HepG2 (cell line): ENCODE results near the gene HIRA. TPM values are rescaled to one million over a fixed set of nuclear protein-coding genes. Genes with fewer than 3 reads are reported as not detected.

Source experiments
- ATAD3A ChIP-seq: sonication (generic); formaldehyde crosslinking; IDR thresholded peaks from 2 replicates; pipeline ENCODE4 v1.4.0; 2020; ENCODE audit warnings: missing genetic modification reagents
- GATAD2A ChIP-seq: IDR thresholded peaks from 2 replicates; pipeline ENCODE4 v1.6.1; 2016
- HOXA3 ChIP-seq: sonication (generic); formaldehyde crosslinking; IDR thresholded peaks from 2 replicates; pipeline ENCODE4 v1.5.0; 2020; ENCODE audit warnings: missing genetic modification reagents
- IRF2 ChIP-seq: IDR thresholded peaks from 2 replicates; pipeline ENCODE4 v1.6.1; 2018; ENCODE audit warnings: missing genetic modification reagents, missing compliant biosample characterization
- KDM3A ChIP-seq: IDR thresholded peaks from 2 replicates; pipeline ENCODE4 v1.6.1; 2018; ENCODE audit warnings: low read depth, missing compliant biosample characterization
- KLF9 ChIP-seq: IDR thresholded peaks from 2 replicates; pipeline ENCODE4 v1.6.1; 2016; ENCODE audit warnings: low read depth
- KMT2A ChIP-seq: sonication (generic); formaldehyde crosslinking; IDR thresholded peaks from 2 replicates; pipeline ENCODE4 v1.4.0; 2020; ENCODE audit warnings: missing genetic modification reagents
- MAZ ChIP-seq, 2 experiments: sonication (generic) in 1 of 2; formaldehyde crosslinking in 1 of 2; IDR thresholded peaks; 2 replicates each; pipeline versions ENCODE4 v1.5.0 to v1.6.1; 2012 to 2020; ENCODE audit warnings: low read depth in 2 of 2, mild to moderate bottlenecking in 2 of 2, borderline replicate concordance in 1 of 2, improper control_type of control experiment in 1 of 2, low read length in 1 of 2, missing genetic modification reagents in 1 of 2, moderate library complexity in 1 of 2
- MTA1 ChIP-seq: sonication (generic); formaldehyde crosslinking; IDR thresholded peaks from 2 replicates; pipeline ENCODE4 v1.4.0; 2020; ENCODE audit warnings: missing genetic modification reagents, mild to moderate bottlenecking, borderline replicate concordance
- MTF2 ChIP-seq: sonication (generic); formaldehyde crosslinking; IDR thresholded peaks from 2 replicates; pipeline ENCODE4 v1.5.0; 2020; ENCODE audit warnings: missing genetic modification reagents, borderline replicate concordance
- NR2F1 ChIP-seq, 2 experiments: fragments of 450-650 bp in 1 of 2; formaldehyde crosslinking in 1 of 2; IDR thresholded peaks; 2 replicates each; pipeline versions ENCODE4 v1.5.0 to v1.6.1; 2016 to 2020; ENCODE audit warnings: mild to moderate bottlenecking in 1 of 2, missing compliant biosample characterization in 1 of 2, missing genetic modification reagents in 1 of 2, moderate library complexity in 1 of 2
- RXRA ChIP-seq: sonication (generic); formaldehyde crosslinking; IDR thresholded peaks from 2 replicates; pipeline ENCODE4 v1.5.1; 2020; ENCODE audit warnings: missing genetic modification reagents
- SETDB1 ChIP-seq: sonication (generic); formaldehyde crosslinking; IDR thresholded peaks from 2 replicates; pipeline ENCODE4 v1.5.1; 2020; ENCODE audit warnings: missing genetic modification reagents, mild to moderate bottlenecking, borderline replicate concordance
- SIX1 ChIP-seq: sonication (generic); formaldehyde crosslinking; IDR thresholded peaks from 2 replicates; pipeline ENCODE4 v1.4.0; 2020; ENCODE audit warnings: missing genetic modification reagents, borderline replicate concordance
- SIX4 ChIP-seq: sonication (generic); formaldehyde crosslinking; IDR thresholded peaks from 2 replicates; pipeline ENCODE4 v1.4.0; 2020; ENCODE audit warnings: missing genetic modification reagents
- SP2 ChIP-seq: sonication (generic); formaldehyde crosslinking; IDR thresholded peaks from 2 replicates; pipeline ENCODE4 v1.5.1; 2020; ENCODE audit warnings: mild to moderate bottlenecking, missing genetic modification reagents
- ZNF251 ChIP-seq: sonication (generic); formaldehyde crosslinking; IDR thresholded peaks from 2 replicates; pipeline ENCODE4 v1.9.0; 2021; ENCODE audit warnings: mild to moderate bottlenecking, missing genetic modification reagents
- ZNF331 ChIP-seq: sonication (generic); formaldehyde crosslinking; IDR thresholded peaks from 2 replicates; pipeline ENCODE4 v1.4.0; 2020; ENCODE audit warnings: missing genetic modification reagents
- ZNF607 ChIP-seq: sonication (generic); formaldehyde crosslinking; IDR thresholded peaks from 2 replicates; pipeline ENCODE4 v1.5.1; 2020; ENCODE audit warnings: missing genetic modification reagents, mild to moderate bottlenecking, borderline replicate concordance
- ZNF670 ChIP-seq: sonication (generic); formaldehyde crosslinking; IDR thresholded peaks from 2 replicates; pipeline ENCODE4 v1.8.0; 2022; ENCODE audit warnings: mild to moderate bottlenecking, missing genetic modification reagents, borderline replicate concordance
- ZNF678 ChIP-seq: sonication (generic); formaldehyde crosslinking; IDR thresholded peaks from 2 replicates; pipeline ENCODE4 v1.4.0; 2020; ENCODE audit warnings: mild to moderate bottlenecking, missing genetic modification reagents
- polyA plus RNA-seq, 8 experiments: library from polyadenylated mRNA; depleted of rRNA in 3 of 8; stranded (reverse) in 7 of 8; unstranded in 1 of 8; fragments of >200 nt; fragmentation: Illumina TruSeq in 4 of 8; extraction: Trizol in 4 of 8; gene quantifications; 2 replicates each; pipeline versions ENCODE4 v1.2.1 to v1.2.3, GENCODE V29; 2011 to 2016; ENCODE audit warnings: low read depth in 4 of 8, missing spikeins in 1 of 8, mixed read lengths in 1 of 8; ENCODE audit not compliant: insufficient read depth in 1 of 8
- total RNA-seq, 5 experiments: library from RNA; depleted of rRNA; stranded (reverse); fragments of >200 nt; fragmentation: Illumina TruSeq; extraction: Trizol; gene quantifications; 2 replicates each; pipeline ENCODE4 v1.2.3, GENCODE V29; 2016; ENCODE audit warnings: low read depth in 1 of 5
- TF ChIP-seq, protein P1 (sequence below): sonication (generic); formaldehyde crosslinking; conservative IDR thresholded peaks from 2 replicates; pipeline ENCODE4 v1.8.1; 2023; ENCODE audit warnings: missing genetic modification reagents
- TF ChIP-seq, protein P2 (sequence below): sonication (generic); formaldehyde crosslinking; IDR thresholded peaks from 2 replicates; pipeline ENCODE4 v1.8.1; 2023; ENCODE audit warnings: mild to moderate bottlenecking, missing genetic modification reagents
- TF ChIP-seq, protein P3 (sequence below): sonication (generic); formaldehyde crosslinking; IDR thresholded peaks from 2 replicates; pipeline ENCODE4 v1.4.0; 2020; ENCODE audit warnings: missing genetic modification reagents
- TF ChIP-seq, protein P4 (sequence below): sonication (generic); formaldehyde crosslinking; IDR thresholded peaks from 2 replicates; pipeline ENCODE4 v1.5.1; 2020; ENCODE audit warnings: mild to moderate bottlenecking, missing genetic modification reagents, borderline replicate concordance
- TF ChIP-seq, protein P5 (sequence below): IDR thresholded peaks from 2 replicates; pipeline ENCODE4 v1.6.1; 2016; ENCODE audit warnings: missing genetic modification reagents, missing compliant biosample characterization

HIRA gene
- total and polyA plus RNA-seq, 2 of the 13 experiments (the other 11 are each of a cell fraction or from before 2014, with no cell fraction given): 21.5 to 29.2 TPM

DNA sequence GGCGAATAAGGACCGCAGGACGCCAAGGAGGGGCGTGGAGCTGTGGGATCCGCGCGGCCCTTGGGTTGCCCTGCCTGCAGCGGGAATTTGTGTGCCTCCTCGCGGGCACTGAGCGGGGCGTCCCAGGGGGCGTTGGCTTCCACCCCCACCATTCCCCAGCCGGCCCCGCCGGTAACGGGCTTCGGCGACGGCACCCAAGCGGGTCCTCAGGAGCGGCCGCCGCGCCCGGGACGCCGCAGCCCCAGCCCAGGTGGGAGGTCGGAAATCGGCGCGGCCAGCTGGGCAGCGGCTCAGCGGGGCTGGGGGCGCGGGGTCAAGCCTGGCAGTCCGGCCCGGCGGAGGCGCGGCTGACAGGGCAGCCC lies 140.3 kb downstream of the HIRA start (continued):
- TF ChIP-seq, protein P1, sequence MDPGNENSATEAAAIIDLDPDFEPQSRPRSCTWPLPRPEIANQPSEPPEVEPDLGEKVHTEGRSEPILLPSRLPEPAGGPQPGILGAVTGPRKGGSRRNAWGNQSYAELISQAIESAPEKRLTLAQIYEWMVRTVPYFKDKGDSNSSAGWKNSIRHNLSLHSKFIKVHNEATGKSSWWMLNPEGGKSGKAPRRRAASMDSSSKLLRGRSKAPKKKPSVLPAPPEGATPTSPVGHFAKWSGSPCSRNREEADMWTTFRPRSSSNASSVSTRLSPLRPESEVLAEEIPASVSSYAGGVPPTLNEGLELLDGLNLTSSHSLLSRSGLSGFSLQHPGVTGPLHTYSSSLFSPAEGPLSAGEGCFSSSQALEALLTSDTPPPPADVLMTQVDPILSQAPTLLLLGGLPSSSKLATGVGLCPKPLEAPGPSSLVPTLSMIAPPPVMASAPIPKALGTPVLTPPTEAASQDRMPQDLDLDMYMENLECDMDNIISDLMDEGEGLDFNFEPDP: no peak
- TF ChIP-seq ZNF678 (CRISPR knock-in tag) (0 out of 2 replicates have a peak, but pooled peaks have one; percentile 31), ZNF670 (CRISPR knock-in tag) (0 out of 2 replicates have a peak, but pooled peaks have one; percentile 39), SIX1 (CRISPR knock-in tag) (no peak), IRF2 (CRISPR knock-in tag) (0 out of 2 replicates have a peak, but pooled peaks have one; percentile 7), SETDB1 (CRISPR knock-in tag) (no peak), SP2 (no peak), KMT2A (CRISPR knock-in tag) (peak; percentile 42; the same call in 1 of the 2 replicates), ZNF607 (CRISPR knock-in tag) (no peak), KLF9 (CRISPR knock-in tag) (no peak), NR2F1 (CRISPR knock-in tag; IDR thresholded peaks at IDR 0.05) (no peak), ZNF251 (no peak), MTF2 (CRISPR knock-in tag) (no peak), MTA1 (CRISPR knock-in tag) (peak; percentile 43; the same call in 1 of the 2 replicates), SIX4 (CRISPR knock-in tag) (no peak), ZNF331 (no peak), KDM3A (CRISPR knock-in tag) (no peak), HOXA3 (no peak), ATAD3A (CRISPR knock-in tag) (no peak), GATAD2A (CRISPR knock-in tag) (no peak), RXRA (CRISPR knock-in tag) (no peak), MAZ (IDR thresholded peaks at IDR 0.05; ENCODE audit: borderline replicate concordance, low read depth, low read length) (no peak), MAZ (CRISPR knock-in tag; IDR thresholded peaks at IDR 0.05; ENCODE audit: low read depth) (no peak)
- TF ChIP-seq, protein P2, sequence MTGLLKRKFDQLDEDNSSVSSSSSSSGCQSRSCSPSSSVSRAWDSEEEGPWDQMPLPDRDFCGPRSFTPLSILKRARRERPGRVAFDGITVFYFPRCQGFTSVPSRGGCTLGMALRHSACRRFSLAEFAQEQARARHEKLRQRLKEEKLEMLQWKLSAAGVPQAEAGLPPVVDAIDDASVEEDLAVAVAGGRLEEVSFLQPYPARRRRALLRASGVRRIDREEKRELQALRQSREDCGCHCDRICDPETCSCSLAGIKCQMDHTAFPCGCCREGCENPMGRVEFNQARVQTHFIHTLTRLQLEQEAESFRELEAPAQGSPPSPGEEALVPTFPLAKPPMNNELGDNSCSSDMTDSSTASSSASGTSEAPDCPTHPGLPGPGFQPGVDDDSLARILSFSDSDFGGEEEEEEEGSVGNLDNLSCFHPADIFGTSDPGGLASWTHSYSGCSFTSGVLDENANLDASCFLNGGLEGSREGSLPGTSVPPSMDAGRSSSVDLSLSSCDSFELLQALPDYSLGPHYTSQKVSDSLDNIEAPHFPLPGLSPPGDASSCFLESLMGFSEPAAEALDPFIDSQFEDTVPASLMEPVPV (CRISPR knock-in tag): no peak
- TF ChIP-seq, protein P3, sequence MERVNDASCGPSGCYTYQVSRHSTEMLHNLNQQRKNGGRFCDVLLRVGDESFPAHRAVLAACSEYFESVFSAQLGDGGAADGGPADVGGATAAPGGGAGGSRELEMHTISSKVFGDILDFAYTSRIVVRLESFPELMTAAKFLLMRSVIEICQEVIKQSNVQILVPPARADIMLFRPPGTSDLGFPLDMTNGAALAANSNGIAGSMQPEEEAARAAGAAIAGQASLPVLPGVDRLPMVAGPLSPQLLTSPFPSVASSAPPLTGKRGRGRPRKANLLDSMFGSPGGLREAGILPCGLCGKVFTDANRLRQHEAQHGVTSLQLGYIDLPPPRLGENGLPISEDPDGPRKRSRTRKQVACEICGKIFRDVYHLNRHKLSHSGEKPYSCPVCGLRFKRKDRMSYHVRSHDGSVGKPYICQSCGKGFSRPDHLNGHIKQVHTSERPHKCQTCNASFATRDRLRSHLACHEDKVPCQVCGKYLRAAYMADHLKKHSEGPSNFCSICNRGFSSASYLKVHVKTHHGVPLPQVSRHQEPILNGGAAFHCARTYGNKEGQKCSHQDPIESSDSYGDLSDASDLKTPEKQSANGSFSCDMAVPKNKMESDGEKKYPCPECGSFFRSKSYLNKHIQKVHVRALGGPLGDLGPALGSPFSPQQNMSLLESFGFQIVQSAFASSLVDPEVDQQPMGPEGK: 0 out of 2 replicates have a peak, but pooled peaks have one; percentile 1
- TF ChIP-seq, protein P4, sequence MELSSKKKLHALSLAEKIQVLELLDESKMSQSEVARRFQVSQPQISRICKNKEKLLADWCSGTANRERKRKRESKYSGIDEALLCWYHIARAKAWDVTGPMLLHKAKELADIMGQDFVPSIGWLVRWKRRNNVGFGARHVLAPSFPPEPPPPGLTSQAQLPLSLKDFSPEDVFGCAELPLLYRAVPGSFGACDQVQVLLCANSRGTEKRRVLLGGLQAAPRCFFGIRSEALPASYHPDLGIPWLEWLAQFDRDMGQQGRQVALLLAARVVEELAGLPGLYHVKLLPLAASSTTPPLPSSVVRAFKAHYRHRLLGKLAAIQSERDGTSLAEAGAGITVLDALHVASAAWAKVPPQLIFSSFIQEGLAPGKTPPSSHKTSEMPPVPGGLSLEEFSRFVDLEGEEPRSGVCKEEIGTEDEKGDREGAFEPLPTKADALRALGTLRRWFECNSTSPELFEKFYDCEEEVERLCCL (CRISPR knock-in tag): no peak
- TF ChIP-seq, protein P5, sequence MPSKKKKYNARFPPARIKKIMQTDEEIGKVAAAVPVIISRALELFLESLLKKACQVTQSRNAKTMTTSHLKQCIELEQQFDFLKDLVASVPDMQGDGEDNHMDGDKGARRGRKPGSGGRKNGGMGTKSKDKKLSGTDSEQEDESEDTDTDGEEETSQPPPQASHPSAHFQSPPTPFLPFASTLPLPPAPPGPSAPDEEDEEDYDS (CRISPR knock-in tag): no peak
